RPMI8226 (cell line): ENCODE results near the gene DMD.

ENCODE experiments used
- DNase-seq: peaks from one replicate; pipeline ENCODE4 v3.0.0-alpha.2; 2015

DMD gene

DNA sequence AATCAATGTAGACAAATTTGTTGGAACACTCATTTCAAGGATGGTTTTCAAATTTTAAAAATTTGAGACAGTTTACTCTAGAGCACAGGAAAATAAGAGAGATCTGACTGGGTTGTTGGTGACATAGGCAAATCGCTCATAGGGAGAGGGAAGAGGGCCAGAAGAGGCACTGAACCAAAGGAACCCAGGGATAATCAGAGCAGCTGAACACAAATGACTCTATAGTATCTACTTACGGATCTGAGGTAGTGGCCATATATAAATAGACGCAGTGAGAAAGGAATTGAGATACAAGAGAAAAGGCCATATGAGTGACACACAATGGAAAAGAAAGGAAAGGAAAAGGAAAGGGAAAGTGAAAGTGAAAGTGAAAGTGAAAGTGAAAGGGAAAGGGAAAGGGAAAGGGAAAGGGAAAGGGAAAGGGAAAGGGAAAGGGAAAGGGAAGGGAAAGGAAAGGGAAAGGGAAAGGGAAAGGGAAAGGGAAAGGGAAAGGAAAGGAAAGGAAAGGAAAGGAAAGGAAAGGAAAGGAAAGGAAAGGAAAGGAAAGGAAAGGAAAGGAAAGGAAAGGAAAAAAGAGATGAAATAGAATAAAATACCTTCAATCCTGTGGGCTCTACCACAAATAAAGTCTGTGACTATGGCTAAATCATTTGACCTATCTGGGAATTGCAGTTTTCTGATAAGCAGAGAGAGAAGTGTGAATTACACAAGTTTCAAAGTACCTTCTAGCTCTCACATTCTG lies 759.2 kb downstream of the DMD start:
- DNase-seq, result no peak

- DNase-seq, result peak; percentile 9
Observed at GRCh38 chrX:32448945-32449344, 762.4 kb downstream of the DMD start.

DNA sequence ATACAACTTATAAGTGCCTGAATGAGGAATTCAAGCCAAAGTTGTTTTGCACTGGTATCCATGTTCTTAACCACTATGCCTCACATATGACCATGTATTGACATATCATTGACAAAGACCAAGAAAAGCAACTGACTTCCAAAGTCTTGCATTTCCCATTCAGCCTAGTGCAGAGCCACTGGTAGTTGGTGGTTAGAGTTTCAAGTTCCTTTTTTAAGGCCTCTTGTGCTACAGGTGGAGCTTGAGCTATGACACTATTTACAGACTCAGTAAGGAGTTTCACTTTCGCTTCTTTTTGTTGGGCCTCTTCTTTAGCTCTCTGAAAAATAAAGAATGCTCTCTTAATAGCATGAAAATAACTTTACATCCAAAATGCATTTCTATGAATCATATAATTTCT lies 763.0 kb downstream of the DMD start:
- peak; percentile 76 for DNase-seq

DNA sequence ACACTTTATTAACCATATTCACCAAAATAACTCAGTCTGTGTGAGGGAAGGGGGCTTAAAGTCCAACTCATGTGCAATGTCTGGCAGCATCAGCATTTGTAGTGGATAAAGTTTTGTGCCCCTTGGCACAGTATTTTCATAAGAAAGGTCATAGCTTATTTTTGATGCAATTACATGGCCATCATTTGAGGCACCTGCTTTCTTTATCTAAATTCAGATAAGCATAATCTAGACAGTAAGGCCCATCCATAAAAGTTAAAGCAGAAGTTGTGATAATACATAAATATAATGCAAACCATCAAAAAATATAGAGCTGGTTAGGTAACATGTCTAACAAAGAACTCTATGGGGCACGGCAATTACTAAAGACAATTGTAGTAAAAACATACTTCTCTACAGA lies 763.7 kb downstream of the DMD start:
- DNase-seq, result no peak

GRCh38 chrX:32443841-32444240 lies 767.5 kb downstream of the DMD start:
- no peak for DNase-seq

GRCh38 chrX:32421266-32421665 lies 790.1 kb downstream of the DMD start:
- DNase-seq, result no peak

DNA sequence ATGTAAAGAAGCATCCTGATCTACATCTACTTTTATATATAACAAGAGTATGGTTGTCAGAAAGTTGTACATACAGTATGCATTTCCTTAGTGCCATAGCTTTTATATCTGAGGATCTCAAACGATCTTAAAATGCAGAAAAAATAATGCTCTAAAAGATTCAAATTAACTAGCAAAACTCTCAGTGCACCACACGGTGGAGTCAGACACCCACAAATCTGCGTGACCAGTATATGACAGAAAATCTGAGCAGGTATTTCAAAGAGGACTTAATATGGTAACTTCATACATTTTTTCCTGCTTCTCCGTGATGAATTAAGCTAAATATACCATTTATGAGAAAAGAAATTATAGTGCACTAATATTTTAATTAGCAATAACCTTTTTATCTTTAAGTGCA lies 803.0 kb downstream of the DMD start:
- DNase-seq, result peak; percentile 31

DNA sequence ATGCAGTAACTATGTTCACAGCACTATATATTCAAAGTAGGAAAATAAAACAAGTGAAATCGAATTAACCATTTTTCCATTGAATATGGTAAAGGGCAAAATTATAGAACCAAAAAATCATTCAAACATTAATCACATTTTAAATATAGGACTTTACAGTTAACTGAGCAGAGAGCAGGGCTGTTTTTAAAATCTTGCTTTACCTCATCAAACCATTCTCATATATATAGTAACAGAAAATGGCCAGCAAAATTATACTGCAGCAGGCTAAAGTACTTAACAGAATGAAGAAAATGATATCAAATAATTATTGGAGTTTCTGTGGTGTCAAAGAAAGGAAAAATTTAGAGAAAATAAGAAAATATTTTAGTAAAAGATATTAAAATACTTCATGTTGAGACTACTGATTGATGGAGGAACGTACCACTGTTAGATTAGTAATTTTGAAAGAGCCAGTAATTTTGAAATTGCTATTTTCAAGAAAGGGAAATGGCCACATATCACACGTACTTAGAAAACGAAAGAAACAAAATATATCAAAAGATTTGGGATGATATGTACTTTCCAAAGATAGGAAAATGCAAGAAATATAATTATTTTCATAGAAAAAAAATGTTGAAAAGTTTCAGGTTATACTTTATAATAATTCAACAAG lies 813.7 kb downstream of the DMD start:
- DNase-seq, result no peak

- no peak for DNase-seq
Observed at GRCh38 chrX:32395878-32396277, 815.5 kb downstream of the DMD start.

GRCh38 chrX:32392655-32393054 lies 818.7 kb downstream of the DMD start:
- DNase-seq, result no peak

- no peak for DNase-seq
Observed at GRCh38 chrX:32370456-32371205, 840.7 kb downstream of the DMD start.

DNA sequence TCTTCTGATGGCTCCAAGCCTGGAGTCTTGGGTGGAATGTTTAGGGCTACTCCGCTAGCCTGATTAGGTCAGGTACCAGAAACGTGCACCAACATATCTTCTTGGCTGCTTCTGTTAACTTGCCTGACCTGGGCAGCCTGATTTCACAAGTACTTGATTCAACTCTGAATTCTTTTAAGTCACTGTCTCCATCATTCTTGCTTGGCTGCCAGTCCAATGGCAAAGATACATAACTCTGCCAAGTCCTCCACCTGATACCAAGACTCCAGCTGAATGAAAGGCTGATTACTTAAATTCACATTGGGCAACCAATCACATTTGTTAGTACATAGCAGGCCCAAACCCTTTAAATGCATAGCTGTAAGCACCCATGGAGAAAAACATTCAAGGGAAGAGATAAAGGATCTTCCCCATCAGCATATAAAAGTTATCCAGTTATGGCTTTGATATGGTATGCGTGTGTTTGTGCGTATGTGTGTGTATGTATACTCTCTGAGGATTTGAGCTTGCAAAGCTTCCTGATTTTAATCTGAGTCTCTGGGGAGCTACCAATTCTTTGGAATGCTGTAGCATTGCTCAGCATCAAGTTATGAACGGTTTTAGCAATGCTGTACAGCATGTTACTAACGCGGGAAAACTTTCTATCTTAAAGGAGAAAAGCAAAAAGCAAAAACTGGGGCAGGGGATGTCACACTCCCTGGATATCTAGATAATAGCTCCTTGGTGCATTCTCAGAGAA lies 917.2 kb downstream of the DMD start:
- DNase-seq, result no peak

GRCh38 chrX:32289356-32289755 lies 922.0 kb downstream of the DMD start:
- no peak for DNase-seq

- DNase-seq, result no peak
Observed at GRCh38 chrX:32281853-32282252, 929.5 kb downstream of the DMD start.

DNA sequence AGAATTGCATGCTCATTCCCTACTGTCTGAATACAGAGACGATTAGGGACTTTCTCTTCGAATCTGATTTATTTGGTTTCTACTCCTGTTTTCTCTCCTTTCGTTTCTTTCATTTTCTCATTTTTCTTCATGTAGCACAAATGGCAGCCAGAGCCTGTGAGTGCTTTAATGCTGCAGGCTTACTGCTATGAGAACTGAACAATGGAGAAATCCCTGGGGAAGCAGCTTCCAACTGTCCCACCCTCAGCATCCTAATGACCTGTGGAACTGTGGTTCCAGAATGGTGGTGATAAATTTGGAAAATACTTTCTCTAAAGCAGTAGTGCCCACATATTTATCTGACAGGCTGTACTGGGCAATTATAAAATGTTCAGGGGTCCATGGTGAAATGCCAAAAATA lies 930.4 kb downstream of the DMD start:
- DNase-seq, result no peak

DNA sequence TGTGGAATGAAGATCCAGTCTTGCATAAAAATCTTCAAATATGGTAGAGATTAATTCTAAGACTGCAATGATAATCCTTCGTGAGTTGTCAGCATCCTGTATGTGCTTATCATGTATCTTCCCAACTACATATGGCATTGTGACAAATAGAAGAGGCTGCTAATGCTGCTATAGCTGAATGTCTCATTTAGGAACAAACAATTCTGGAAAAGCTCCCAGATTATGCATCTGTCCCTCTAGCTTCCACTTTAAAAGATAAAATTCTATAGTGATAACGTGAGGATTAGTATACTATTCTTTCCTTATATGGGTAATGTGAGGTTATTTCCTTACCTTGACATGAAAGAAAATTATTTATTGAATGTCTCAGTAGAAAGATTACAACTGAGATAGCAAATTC lies 930.9 kb downstream of the DMD start:
- no peak for DNase-seq

DNA sequence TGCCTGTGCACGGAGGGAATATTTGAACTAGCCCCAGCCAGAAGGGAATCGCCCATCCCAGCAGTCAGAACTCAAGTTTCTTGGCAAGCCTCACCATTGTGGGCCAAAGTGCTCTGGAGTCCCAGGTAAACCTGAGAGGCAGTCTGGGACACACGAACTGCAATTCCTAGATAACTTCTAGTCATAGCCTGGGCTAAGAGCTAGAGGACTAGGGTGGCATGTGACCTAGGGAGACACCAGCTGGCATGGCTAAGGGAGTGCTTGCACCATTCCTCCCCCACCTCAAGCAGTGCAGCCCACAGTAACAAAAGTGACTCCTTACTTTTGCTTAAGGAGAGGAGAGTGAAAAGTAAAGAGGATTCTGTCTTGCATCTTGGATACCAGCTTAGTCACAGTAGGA lies 935.2 kb downstream of the DMD start:
- DNase-seq, result no peak

GRCh38 chrX:32269866-32270265 lies 941.5 kb downstream of the DMD start:
- no peak for DNase-seq

GRCh38 chrX:32268207-32268606 lies 943.1 kb downstream of the DMD start:
- DNase-seq, result no peak

- no peak for DNase-seq
Observed at GRCh38 chrX:32267796-32268195, 943.6 kb downstream of the DMD start.

DNA sequence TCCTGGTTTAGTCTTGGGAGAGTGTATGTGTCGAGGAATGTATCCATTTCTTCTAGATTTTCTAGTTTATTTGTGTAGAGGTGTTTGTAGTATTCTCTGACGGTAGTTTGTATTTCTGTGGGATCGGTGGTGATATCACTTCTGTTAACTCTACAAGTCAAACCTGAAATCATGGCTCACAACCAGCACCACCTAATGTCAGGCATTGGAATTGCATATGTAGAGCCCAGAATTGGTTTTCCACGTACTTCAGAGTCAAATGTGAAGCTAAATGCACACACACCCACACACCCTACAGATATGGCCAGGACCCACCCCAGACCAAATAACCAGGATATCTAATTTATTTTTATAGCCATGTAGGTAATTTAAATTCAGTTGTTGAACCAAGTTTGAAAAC lies 964.7 kb downstream of the DMD start:
- DNase-seq, result peak; percentile 5

DNA sequence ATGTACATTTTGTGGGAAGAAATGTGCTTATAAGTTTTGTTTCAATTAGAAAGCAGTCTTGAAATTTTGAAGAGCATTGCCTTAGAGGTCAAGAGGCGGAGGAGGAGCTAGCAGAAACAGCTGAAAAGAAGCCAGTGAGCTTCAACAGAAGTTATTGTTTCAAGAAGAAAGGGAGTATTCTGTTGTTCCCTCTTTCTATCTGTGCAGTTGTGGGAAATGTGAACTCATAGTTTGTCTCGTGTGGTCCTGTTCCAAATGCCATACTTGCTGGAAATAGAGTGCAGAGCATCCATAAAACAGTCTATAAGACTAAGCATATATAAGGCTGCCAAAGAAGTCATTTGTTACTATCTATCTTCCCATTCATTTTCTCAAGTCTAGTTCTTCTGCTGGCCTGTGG lies 1015.7 kb downstream of the DMD start:
- DNase-seq, result no peak

DNA sequence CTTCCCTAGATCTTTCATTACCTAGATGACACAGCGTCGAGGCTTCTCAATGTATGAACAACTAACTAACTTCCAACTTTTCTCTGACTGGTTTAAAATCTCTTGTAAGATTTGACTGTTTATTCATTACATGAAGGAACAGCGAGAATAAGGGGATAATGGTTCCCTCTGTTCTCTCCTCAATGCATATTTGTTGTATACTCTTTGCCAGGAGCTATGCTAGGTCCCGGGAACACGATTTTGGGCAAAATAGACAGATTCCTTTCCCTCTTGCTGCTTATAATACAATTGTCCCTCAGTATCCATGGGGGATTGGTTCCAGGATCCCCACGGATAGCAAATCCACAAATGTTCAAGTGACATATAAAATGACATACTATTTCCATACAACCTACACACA lies 1020.0 kb downstream of the DMD start:
- no peak for DNase-seq
